SK-N-MC (cell line): ENCODE data around the gene NFATC2.

Experiments
- EZH2 ChIP-seq: fragments of 200-600 bp; sonication (generic); IDR thresholded peaks from one replicate; pipeline ENCODE4 v1.6.1; 2017; ENCODE audit warnings: antibody characterized with exemption
- FOXP2 ChIP-seq: optimal IDR thresholded peaks from 2 replicates; pipeline ENCODE3; 2011; ENCODE audit warnings: mild to moderate bottlenecking, moderate library complexity; ENCODE audit not compliant: insufficient read depth; ENCODE audit errors: extremely low read length, control extremely low read depth
- POLR2AphosphoS5 ChIP-seq: IDR thresholded peaks from 2 replicates; pipeline ENCODE4 v1.6.1; 2012; ENCODE audit warnings: mild to moderate bottlenecking, low read depth, low read length, borderline replicate concordance

- TF ChIP-seq EZH2 = no peak
- TF ChIP-seq POLR2AphosphoS5 = no peak
- TF ChIP-seq FOXP2 = no peak
Measured at GRCh38 chr20:51375561-51375960, 167.0 kb downstream of the NFATC2 start.
